A204.1 (cell line): Measurements from ENCODE around the gene PDE10A.
"Not testable (repeated sequence)": the region's sequence is repeated elsewhere in the genome, so short reads cannot be mapped to it uniquely, and the experiment has no call there.

Source experiments
- FAIRE-seq: peaks from 2 replicates; lab custom pipeline; 2012; peaks lifted over from hg19 to GRCh38; lab: Jason Lieb, UNC

PDE10A gene

GRCh38 chr6:165548450-165548849 is 114.6 kb downstream of the PDE10A start:
- no peak for FAIRE-seq

DNA sequence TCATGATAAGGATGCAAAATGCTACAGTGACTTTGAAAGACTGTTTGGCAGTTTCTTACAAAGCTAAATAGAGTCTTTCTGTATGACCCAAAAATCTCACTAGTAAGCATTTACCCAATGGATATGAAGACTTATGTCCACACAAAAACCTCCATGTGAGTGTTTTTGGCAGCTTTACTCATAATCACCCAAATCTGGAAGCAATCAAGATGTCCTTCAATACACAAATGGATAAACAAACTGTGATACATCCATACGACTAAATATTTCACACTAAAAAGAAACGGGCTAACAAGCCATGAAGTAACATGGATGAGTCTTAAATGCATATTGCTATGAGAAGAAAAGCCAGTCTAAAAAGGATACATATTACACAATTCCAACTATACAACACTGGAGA is 117.2 kb downstream of the PDE10A start:
- no peak for FAIRE-seq

GRCh38 chr6:165543781-165544180 is 119.3 kb downstream of the PDE10A start:
- FAIRE-seq: no peak

DNA sequence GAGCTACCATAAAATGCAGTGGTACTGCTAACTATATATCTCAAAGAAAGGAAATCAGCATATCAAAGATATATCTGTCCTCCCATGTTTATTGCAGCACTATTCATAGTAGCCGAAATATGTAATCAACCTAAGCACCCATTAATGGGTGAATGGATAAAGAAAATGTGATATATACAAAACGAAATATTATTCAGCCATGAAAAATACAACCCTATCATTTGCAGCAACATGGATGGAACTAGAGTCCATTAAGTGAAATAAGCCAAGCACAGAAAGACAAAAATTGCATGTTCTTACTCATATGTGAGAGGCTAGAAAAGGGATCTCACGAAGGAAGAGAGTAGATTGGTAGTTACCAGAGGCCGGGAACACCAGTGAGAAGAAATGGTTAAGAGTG is 126.1 kb downstream of the PDE10A start:
- FAIRE-seq: no peak

GRCh38 chr6:165519316-165519715 is 143.7 kb downstream of the PDE10A start:
- FAIRE-seq: no peak

GRCh38 chr6:165515963-165516624 is 146.9 kb downstream of the PDE10A start:
- FAIRE-seq: no peak

DNA sequence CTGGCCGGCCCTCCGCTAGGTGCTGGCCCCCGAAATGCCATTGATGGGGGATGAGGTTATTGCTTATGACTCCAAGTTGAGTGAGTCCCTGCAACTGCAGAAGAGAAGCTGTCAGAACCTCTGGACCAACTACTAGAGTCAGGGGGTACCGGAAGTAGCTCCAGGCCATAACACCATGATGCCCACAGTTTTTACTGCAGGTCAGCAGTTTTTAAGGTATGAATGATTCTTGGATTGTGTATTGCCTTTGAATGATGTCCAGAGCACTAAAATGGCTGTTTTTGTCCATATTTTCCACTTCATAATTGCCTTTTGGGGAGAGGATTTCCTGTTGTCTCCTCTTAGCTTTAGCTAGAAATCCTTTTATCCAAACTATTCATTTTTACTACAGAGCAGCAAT is 148.4 kb downstream of the PDE10A start:
- no peak for FAIRE-seq

DNA sequence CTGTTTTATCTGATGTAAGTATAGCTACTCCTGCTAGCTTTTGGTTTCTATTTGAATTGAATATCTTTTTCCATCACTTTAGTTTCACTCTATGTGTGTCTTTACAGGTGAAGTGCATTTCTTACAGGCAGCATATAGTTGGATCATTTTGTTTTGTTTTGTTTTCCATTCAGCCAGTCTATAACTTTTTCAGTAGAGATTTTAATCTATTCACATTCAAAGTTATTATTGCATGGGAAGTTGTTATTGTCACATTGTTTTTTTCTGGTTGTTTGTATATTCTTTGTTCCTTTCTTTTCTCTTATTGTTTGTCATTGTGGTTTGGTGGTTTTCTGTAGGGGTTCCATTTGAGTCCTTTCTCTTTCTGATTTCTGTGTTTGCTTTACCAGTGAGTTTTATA is 151.2 kb downstream of the PDE10A start:
- no peak for FAIRE-seq

- no peak for FAIRE-seq
Observed at GRCh38 chr6:165508321-165508869, 154.6 kb downstream of the PDE10A start.

DNA sequence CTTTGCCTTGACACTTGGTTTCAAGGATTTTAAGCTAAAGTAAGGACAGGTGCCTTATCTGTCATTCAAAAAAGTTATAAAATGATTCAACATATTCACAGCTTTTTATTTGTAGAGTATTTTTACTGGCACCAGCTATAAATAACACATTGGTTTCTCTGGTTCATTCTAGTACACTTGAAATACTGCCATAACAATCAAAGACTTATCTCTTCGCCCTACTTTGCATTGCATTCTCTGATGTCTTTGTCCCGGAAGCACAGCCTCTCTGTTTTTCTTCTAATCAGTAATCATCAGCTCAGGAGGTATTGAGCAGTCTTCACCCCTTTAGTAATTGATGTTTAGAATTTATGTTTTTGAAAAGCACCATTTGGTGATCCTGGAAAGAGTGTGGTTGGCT is 156.4 kb downstream of the PDE10A start:
- no peak for FAIRE-seq

DNA sequence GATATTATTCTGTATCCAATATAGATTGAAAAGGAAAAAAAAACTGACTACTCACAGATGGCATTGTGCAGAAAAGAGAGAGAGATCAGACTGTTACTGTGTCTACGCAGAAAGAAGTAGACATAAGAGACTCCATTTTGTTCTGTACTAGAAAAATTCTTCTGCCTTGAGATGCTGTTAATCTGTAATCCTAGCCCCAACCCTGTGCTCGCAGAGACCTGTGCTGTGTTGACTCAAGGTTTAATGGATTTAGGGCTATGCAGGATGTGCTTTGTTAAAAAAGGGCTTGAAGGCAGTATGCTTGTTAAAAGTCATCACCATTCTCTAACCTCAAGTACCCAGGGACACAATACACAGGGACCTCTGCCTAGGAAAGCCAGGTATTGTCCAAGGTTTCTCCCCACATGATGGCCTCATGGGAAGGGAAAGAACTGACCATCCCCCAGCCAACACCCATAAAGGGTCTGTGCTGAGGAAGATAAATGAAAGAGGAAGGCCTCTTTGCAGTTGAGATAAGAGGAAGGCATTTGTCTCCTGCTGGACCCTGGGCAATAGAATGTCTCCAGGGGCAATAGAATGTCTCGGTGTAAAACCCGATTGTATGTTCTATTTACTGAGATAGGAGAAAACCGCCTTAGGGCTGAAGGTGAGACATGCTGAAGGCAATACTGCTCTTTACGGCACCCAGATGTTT is 162.7 kb downstream of the PDE10A start:
- FAIRE-seq: not testable (repeated sequence)

DNA sequence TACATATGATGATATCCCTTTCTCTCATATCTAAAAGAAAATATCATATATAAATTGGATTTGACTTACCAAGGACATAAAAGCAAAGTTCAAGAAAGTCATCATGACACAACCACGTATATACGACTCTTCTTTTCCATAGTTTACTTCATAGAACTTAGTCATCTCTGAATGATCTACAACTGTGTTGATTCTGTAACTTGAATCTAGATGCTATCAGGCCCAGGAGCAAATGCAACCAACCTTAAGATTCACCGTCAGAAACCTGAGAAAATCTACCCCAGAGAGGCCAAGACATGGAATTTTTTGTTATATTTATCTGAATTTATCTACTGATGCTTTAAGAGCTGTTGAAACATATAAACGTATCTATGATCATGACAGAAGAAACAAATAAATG is 165.6 kb downstream of the PDE10A start:
- FAIRE-seq: no peak

DNA sequence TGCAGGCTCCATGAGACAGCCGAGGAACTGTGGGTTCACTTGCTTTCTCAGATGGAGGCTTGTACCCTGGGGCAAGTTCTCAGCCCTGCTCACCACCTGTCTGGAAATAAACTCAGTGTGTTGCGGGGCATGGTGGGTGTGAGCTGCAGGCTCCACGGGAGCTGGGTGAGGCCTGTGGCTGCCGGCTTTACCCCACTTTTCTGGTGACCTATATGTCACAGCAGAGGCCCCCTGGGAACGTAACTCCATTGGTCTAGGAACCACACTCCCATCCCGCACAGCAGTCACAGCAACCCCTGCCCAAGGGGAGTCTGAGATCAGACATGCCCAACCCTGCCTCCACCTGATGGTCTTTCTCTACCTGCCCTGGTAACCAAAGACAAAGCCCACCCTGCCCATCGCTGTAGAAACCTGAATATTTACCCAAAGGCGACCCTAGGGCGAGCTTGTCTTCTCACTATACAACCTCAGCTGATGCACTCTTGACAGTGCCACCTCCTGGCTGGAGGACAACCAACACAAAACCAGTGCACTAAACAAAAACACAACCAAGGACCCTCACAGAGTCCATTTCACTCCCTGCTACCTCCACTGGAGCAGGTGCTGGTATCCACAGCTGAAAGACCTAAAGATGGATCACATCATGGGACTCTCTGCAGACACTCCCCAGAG is 174.3 kb downstream of the PDE10A start:
- no peak for FAIRE-seq

- no peak for FAIRE-seq
Observed at GRCh38 chr6:165487950-165488349, 175.1 kb downstream of the PDE10A start.

DNA sequence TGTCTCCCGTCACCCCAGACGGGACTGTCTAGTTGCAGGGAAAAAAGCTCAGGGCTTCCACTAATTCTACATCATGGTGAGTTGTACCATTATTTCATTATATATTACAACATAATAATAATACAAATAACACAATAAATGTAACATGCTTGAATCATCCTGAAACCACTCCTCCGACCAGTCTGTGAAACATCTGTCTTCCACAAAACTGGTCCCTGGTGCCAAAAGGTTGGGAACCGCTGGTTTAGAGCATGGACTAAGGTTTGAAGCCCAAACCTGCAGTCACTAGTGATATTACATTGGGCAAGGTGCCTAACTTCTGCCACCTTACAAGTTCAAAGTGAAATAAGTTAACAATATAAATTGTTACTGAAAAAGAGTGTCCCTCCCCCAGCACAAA is 175.7 kb downstream of the PDE10A start:
- FAIRE-seq: no peak

- FAIRE-seq: no peak
Observed at GRCh38 chr6:165486183-165487137, 176.6 kb downstream of the PDE10A start.

DNA sequence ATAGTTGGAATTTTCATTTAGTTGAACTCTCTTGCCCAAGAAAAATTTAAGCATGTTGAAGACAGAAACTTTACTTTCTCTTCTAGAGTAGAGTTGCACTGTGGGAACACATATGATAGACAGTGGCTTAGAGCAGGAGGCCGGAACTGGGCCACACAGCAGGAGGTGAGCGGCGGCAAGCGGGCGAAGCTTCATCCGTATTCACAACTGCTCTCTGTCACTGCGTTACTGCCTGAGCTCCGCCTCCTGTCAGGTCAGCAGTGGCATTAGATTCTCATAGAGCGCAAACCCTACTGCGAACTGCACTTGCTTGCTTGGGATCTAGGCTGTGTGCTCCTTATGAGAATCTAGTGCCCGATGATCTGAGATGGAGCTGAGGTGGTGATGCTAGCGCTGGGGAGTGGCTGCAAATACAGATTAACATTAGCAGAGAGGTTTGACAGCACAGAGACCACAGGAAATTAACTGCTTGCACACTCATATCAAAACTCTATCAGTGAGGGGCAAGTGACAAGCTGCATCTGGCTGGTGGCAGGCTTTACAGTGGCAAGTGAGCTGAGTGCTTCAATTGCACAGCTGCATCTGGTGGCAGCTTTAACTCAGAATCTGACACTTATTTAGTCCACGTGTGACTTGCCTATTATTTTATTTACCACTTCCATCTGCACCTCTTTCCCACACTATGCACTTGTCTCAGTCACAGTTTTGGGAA is 178.7 kb downstream of the PDE10A start:
- FAIRE-seq: no peak

GRCh38 chr6:165481921-165482320 is 181.1 kb downstream of the PDE10A start:
- FAIRE-seq: no peak

DNA sequence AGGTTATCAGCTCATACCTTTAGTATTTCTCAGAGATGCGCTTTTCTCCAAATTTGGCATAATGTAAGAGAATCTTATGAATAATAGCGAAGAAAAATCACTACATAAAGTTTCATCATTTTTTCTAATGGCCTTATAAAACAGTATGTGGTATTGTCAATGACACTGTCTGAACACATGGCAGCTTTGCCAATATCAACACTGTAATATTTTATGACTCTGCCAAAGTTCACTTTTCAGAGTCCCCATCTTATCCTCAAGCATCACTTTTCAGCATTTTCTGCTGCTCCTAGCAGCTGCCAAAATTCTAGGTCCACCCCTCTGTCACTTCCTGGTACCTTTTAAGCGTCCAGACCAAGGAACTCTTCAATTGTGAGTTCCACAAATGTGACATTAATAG is 182.1 kb downstream of the PDE10A start:
- no peak for FAIRE-seq

GRCh38 chr6:165478581-165478980 is 184.5 kb downstream of the PDE10A start:
- no peak for FAIRE-seq

- no peak for FAIRE-seq
Observed at GRCh38 chr6:165469483-165469882, 193.6 kb downstream of the PDE10A start.
